Thoracic aorta (tissue), 2 donors: ENCODE measurements around the gene ZC3H7A. TPM values are rescaled to one million over a fixed set of nuclear protein-coding genes. Genes with fewer than 3 reads are reported as not detected.

ENCODE experiments used
- ATAC-seq: fragments of 150-250 bp; one replicate; pipeline ENCODE4 v1.8.0; 2017; ENCODE audit warnings: low read depth; ENCODE audit not compliant: insufficient number of reproducible peaks, low FRiP score
- DNase-seq: peaks from one replicate; pipeline ENCODE4 v3.0.0-alpha.2; 2020; ENCODE audit warnings: low spot score
- H3K27ac ChIP-seq, 2 donors: fragments of 200-600 bp; sonication (generic); 1 replicate in 1 of 2; 2 replicates in 1 of 2; pipeline ENCODE4 v1.5.1; 2016; ENCODE audit warnings: mild to moderate bottlenecking in 2 of 2, moderate library complexity in 2 of 2
- H3K27me3 ChIP-seq: fragments of 200-600 bp; sonication (generic); replicated peaks from 2 replicates; pipeline ENCODE4 v1.6.0; 2016; ENCODE audit warnings: mild to moderate bottlenecking; ENCODE audit not compliant: insufficient read depth
- H3K36me3 ChIP-seq: fragments of 200-600 bp; sonication (generic); one replicate; pipeline ENCODE4 v1.5.1; 2016
- H3K4me1 ChIP-seq, 2 donors: fragments of 200-600 bp; sonication (generic); 1 replicate in 1 of 2; 2 replicates in 1 of 2; pipeline versions ENCODE4 v1.5.1 to v1.6.0; 2016; ENCODE audit warnings: low read depth in 2 of 2, mild to moderate bottlenecking in 1 of 2; ENCODE audit not compliant: control insufficient read depth in 1 of 2
- H3K4me3 ChIP-seq: fragments of 200-600 bp; sonication (generic); 2 replicates; pipeline ENCODE4 v1.5.1; 2016; ENCODE audit warnings: mild to moderate bottlenecking
- H3K9me3 ChIP-seq: fragments of 200-600 bp; sonication (generic); 2 replicates; pipeline ENCODE4 v1.5.1; 2016
- CTCF ChIP-seq: fragments of 200-600 bp; sonication (generic); IDR thresholded peaks from one replicate; pipeline ENCODE4 v1.5.1; 2019; ENCODE audit warnings: antibody characterized with exemption
- total RNA-seq, 2 donors: library from RNA; depleted of rRNA; stranded (reverse); fragments of >200 nt; gene quantifications; one replicate each; pipeline versions ENCODE4 v1.1.0 to v1.2.3, GENCODE V29; 2016

The ZC3H7A gene
- total RNA-seq, 2 donors from 2014 or later: 47.8 to 86.1 TPM

- peaks cover 10 to 16% of the 10 kb centered on the region in 2 donors for H3K4me1 ChIP-seq
- DNase-seq: no peak
- peaks cover 30% of the 10 kb centered on the region for H3K36me3 ChIP-seq
Observed at GRCh38 chr16:11729787-11730186, 67.3 kb downstream of the ZC3H7A start.

GRCh38 chr16:11727796-11728543 is 69.1 kb downstream of the ZC3H7A start:
- Histone ChIP-seq H3K9me3 (no peaks in the 10 kb centered on the region), H3K4me1 (no peaks in the 10 kb centered on the region), H3K4me3 (no peak overlapping the region), H3K27ac (no peak overlapping the region), H3K27me3 (no peaks in the 10 kb centered on the region), H3K36me3 (peaks cover 30% of the 10 kb centered on the region)
- no peak for DNase-seq
- ATAC-seq: no peak
- TF ChIP-seq CTCF: no peak

More at GRCh38 chr16:11729787-11730186, 67.3 kb downstream of the ZC3H7A start:
- Histone ChIP-seq H3K27ac (no peak overlapping the region), H3K27me3 (no peaks in the 10 kb centered on the region), H3K9me3 (no peaks in the 10 kb centered on the region), H3K4me3 (no peak overlapping the region)
- no peak for ATAC-seq
- no peak for TF ChIP-seq CTCF

- peaks cover 22% of the 10 kb centered on the region for H3K36me3 ChIP-seq
- DNase-seq: no peak
- H3K4me3 ChIP-seq: no peak overlapping the region
- no peak for TF ChIP-seq CTCF
- no peaks in the 10 kb centered on the region for H3K9me3 ChIP-seq
- ATAC-seq: no peak
- no peaks in the 10 kb centered on the region for H3K4me1 ChIP-seq
- no peaks in the 10 kb centered on the region for H3K27me3 ChIP-seq
- H3K27ac ChIP-seq: no peak overlapping the region
Observed at GRCh38 chr16:11726008-11726407, 71.0 kb downstream of the ZC3H7A start.

GRCh38 chr16:11725457-11725856 is 71.6 kb downstream of the ZC3H7A start:
- Histone ChIP-seq H3K36me3 (peaks cover 26% of the 10 kb centered on the region), H3K9me3 (no peaks in the 10 kb centered on the region), H3K27me3 (no peaks in the 10 kb centered on the region), H3K27ac (no peak overlapping the region), H3K4me1 (no peaks in the 10 kb centered on the region), H3K4me3 (no peak overlapping the region)
- ATAC-seq (no peak), DNase-seq (no peak)
- TF ChIP-seq CTCF: no peak

GRCh38 chr16:11722468-11722808 is 74.6 kb downstream of the ZC3H7A start:
- DNase-seq (no peak), ATAC-seq (no peak)
- H3K9me3 ChIP-seq: no peaks in the 10 kb centered on the region
- H3K4me3 ChIP-seq: no peak overlapping the region
- H3K36me3 ChIP-seq: peaks cover 19% of the 10 kb centered on the region
- no peaks in the 10 kb centered on the region for H3K27me3 ChIP-seq
- H3K4me1 ChIP-seq: no peaks in the 10 kb centered on the region
- no peak overlapping the region for H3K27ac ChIP-seq
- TF ChIP-seq CTCF: no peak
